Activated naive CD8-positive, alpha-beta T cell treated with anti-CD3 and anti-CD28 coated beads, Interleukin-2, amount 10 ng/mL, durations not matched to agents 7 days and 5 days (primary cell): ENCODE results near the gene PTH2. TPM values are rescaled to one million over a fixed set of nuclear protein-coding genes. Genes with fewer than 3 reads are reported as not detected.
A peak's percentile ranks its signal among the peaks of the same experiment; 100 is the strongest.

Source experiments
- ATAC-seq: fragments of 150-1000 bp; cut with Tn5 transposase; one replicate; pipeline ENCODE4 v1.10.0; 2021; ENCODE audit warnings: low read depth, moderate library complexity
- POLR2A ChIA-PET: fragments of 350-600 bp; sonication (Branson Sonifier 250); formaldehyde crosslinking; loops from one replicate; lab custom pipeline; 2021; ENCODE audit warnings: antibody characterized with exemption; lab: Charles Lee
- DNase-seq: peaks from one replicate; pipeline ENCODE4 v3.0.0; 2021
- H3K27ac Mint-ChIP-seq: one replicate; pipeline ENCODE4 v1.8.0; 2022; ENCODE audit warnings: mild to moderate bottlenecking, mixed read lengths
- H3K27me3 Mint-ChIP-seq: one replicate; pipeline ENCODE4 v1.8.0; 2022; ENCODE audit warnings: mild to moderate bottlenecking, moderate library complexity, mixed read lengths
- H3K36me3 Mint-ChIP-seq: one replicate; pipeline ENCODE4 v1.8.0; 2021; ENCODE audit warnings: mild to moderate bottlenecking, mixed read lengths
- H3K4me1 Mint-ChIP-seq: one replicate; pipeline ENCODE4 v1.8.0; 2021; ENCODE audit warnings: mixed read lengths
- H3K4me3 Mint-ChIP-seq: one replicate; pipeline ENCODE4 v1.8.0; 2022; ENCODE audit warnings: mild to moderate bottlenecking, moderate library complexity, mixed read lengths
- H3K9me3 Mint-ChIP-seq: one replicate; pipeline ENCODE4 v1.8.0; 2021; ENCODE audit warnings: mixed read lengths
- total RNA-seq, 2 experiments: library from RNA; stranded (reverse); gene quantifications; one replicate each; pipeline ENCODE4 v1.2.3, GENCODE V29; 2021

Gene PTH2
- total RNA-seq, 2 experiments from 2014 or later: not detected

- no peak within 1 kb of the TSS for H3K4me3 Mint-ChIP-seq
- H3K27ac Mint-ChIP-seq: peak within 1 kb of the TSS; percentile 22
- peaks cover 57% of the 10 kb centered on the region for H3K4me1 Mint-ChIP-seq
- H3K36me3 Mint-ChIP-seq: no peaks in the 10 kb centered on the region
- POLR2A ChIA-PET: interaction anchor here (0.7 to 3.2 kb wide), 4 partner anchors 15 to 403 kb away, joined by 3 to 16 read pairs (median 4); partner anchors contain the start of gene CD37
- no peak for DNase-seq
- H3K27me3 Mint-ChIP-seq: peaks cover 89% of the 10 kb centered on the region
- H3K9me3 Mint-ChIP-seq: no peaks in the 10 kb centered on the region
- no peak for ATAC-seq
Measured at GRCh38 chr19:49425178-49425577, 1.9 kb upstream of the PTH2 start, which contains the start of gene GFY. Gene GFY, plus strand, starts transcription at chr19:49425388. Its CDS starts 1,043 bp downstream, at chr19:49426431.

- H3K9me3 Mint-ChIP-seq: no peaks in the 10 kb centered on the region
- H3K4me1 Mint-ChIP-seq: peaks cover 54% of the 10 kb centered on the region
- H3K27me3 Mint-ChIP-seq: peaks cover 91% of the 10 kb centered on the region
- DNase-seq (no peak), ATAC-seq (peak; percentile 32)
- H3K4me3 Mint-ChIP-seq: peak overlapping the region; percentile 72
- H3K36me3 Mint-ChIP-seq: no peaks in the 10 kb centered on the region
- no peak overlapping the region for H3K27ac Mint-ChIP-seq
- POLR2A ChIA-PET: interaction anchor here (0.6 to 2.2 kb wide), 4 partner anchors 10 to 28 kb away, joined by 3 to 6 read pairs (median 5); partner anchors contain the start of gene PIH1D1
Measured at GRCh38 chr19:49423985-49424303, 703 bp upstream of the PTH2 start.

DNA sequence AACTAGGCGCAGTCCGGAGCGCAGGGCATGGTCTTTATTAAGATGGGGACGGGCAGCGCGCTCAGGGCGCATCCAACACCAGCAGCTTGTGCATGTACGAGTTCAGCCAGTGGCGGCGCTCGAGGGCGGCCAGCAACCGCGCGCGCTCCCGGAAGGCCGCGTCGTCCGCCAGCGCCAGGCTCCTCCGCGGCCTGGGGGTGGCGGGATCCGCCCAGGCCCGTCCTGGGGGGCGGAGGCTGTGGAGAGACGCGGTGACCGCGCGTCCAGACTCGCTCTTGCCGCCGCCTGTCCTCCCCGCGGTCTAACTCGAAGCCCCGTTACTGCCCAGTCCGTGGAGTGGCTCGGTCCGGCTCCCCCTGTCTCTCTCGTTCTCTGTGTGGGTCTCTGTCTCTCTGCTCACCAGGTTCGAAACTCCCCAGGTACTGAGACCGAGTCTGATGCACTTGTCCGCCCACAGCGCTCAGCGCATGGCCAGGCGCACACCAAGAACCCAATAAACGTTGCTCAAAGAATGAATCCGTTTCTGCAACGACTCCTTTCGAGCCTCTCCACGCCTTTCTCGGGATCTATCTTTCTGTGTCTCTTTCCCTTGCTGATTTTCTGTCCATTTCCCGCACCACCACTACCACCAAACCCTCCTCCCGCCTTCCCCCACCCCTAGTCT lies 702 bp downstream of the PTH2 start:
- no peaks in the 10 kb centered on the region for H3K36me3 Mint-ChIP-seq
- peaks cover 46% of the 10 kb centered on the region for H3K4me1 Mint-ChIP-seq
- ATAC-seq (peak; percentile 71), DNase-seq (peak; percentile 87)
- H3K4me3 Mint-ChIP-seq: peak overlapping the region; percentile 74
- H3K9me3 Mint-ChIP-seq: no peaks in the 10 kb centered on the region
- POLR2A ChIA-PET: interaction anchor here (1.5 to 2.2 kb wide), 2 partner anchors 9 to 11 kb away, joined by 4 to 6 read pairs; no protein-coding TSS in a partner anchor
- peaks cover 89% of the 10 kb centered on the region for H3K27me3 Mint-ChIP-seq
- peak overlapping the region; percentile 10 for H3K27ac Mint-ChIP-seq

- no peak overlapping the region for H3K27ac Mint-ChIP-seq
Measured at GRCh38 chr19:49421878-49422202, 1.4 kb downstream of the PTH2 start.

DNA sequence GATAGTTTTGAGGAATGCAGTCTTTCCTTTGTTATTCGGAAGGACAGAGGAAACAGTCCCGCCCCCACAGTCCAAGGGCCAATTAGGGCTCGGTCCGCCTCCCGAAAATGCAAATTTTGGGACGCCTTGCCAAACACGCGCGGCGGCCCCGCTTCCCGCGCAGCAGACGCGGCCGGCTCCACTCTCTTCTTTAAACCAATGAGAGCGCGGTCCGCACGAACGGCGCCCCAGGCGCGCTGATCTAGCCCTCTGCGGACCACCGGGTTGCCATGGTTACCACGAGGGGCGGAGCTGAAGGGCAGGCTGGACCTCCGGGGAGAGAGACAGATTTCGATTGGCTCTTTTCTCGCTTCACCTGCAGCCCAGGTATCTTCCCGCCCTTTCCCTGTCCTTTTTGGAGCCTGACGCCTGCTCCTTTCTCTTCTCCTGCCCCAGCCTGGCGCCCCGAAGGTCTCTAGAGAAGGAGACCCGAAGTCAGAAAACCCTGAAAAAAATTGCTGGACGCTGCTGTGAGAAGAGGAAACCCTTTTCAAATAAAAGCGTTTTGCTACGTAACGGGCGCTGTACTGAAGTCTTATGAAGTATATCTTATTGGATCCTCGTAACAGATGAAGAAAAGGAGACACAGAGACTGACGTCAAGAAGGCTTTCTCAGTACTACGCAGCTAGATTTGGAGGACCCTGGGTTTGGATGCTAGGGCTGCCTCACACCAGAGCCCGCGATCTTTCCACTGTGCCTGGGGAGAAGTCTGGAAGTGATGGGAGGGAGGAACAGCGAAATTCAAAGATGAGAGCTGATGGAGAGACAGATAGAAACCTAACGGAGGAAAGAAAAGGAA lies 2.0 kb downstream of the PTH2 start:
- no peak for DNase-seq
- no peaks in the 10 kb centered on the region for H3K9me3 Mint-ChIP-seq
- H3K27ac Mint-ChIP-seq: no peak overlapping the region
- no peaks in the 10 kb centered on the region for H3K36me3 Mint-ChIP-seq
- peaks cover 34% of the 10 kb centered on the region for H3K4me1 Mint-ChIP-seq
- POLR2A ChIA-PET: interaction anchor here (0.6 kb wide), 2 partner anchors 11 to 75 kb away, joined by 3 to 4 read pairs; partner anchors contain the start of gene RPS11
- peak overlapping the region; percentile 59 for H3K4me3 Mint-ChIP-seq
- peaks cover 80% of the 10 kb centered on the region for H3K27me3 Mint-ChIP-seq
- no peak for ATAC-seq

More at GRCh38 chr19:49421878-49422202, 1.4 kb downstream of the PTH2 start:
- H3K9me3 Mint-ChIP-seq: no peaks in the 10 kb centered on the region
- H3K4me3 Mint-ChIP-seq: peak overlapping the region; percentile 59
- H3K36me3 Mint-ChIP-seq: no peaks in the 10 kb centered on the region
- H3K4me1 Mint-ChIP-seq: peaks cover 40% of the 10 kb centered on the region
- ATAC-seq (no peak), DNase-seq (no peak)
- POLR2A ChIA-PET: interaction anchor here (1.5 kb wide), 1 partner anchor 9 kb away, joined by 4 read pairs; no protein-coding TSS in a partner anchor
- peaks cover 86% of the 10 kb centered on the region for H3K27me3 Mint-ChIP-seq

DNA sequence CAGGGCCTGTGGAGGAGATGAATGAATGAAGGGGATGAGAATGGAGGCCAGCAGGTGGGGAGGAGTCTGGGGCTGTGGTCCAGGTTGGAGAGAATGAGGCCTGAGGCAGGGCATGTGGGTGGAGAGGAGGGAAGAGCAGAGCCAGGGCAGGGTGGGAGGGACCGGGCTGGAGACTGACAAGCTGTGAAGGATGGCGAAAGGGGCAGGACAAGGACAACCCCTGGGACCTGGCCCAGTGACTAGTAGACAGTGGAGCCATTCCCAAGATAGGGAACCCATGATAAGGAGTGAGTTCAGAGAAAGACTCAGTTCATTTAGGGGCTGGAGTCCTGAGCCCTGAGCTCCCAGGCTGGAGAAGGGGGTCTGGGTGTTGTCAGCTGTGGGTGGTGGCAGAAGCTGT lies 3.0 kb downstream of the PTH2 start:
- Mint-ChIP-seq H3K4me3 (no peak overlapping the region), H3K36me3 (no peaks in the 10 kb centered on the region), H3K9me3 (no peaks in the 10 kb centered on the region), H3K4me1 (peaks cover 32% of the 10 kb centered on the region), H3K27ac (no peak overlapping the region), H3K27me3 (peaks cover 73% of the 10 kb centered on the region)
- POLR2A ChIA-PET: interaction anchor here (0.7 kb wide), 1 partner anchor 14 kb away, joined by 3 read pairs; no protein-coding TSS in a partner anchor
- DNase-seq: no peak
- ATAC-seq: no peak

- no peaks in the 10 kb centered on the region for H3K9me3 Mint-ChIP-seq
- DNase-seq (no peak), ATAC-seq (no peak)
- H3K27ac Mint-ChIP-seq: no peak overlapping the region
- H3K4me1 Mint-ChIP-seq: peaks cover 26% of the 10 kb centered on the region
- H3K27me3 Mint-ChIP-seq: peaks cover 62% of the 10 kb centered on the region
- H3K36me3 Mint-ChIP-seq: no peaks in the 10 kb centered on the region
- no peak overlapping the region for H3K4me3 Mint-ChIP-seq
- POLR2A ChIA-PET: no interaction called here
Measured at GRCh38 chr19:49419173-49419572, 4.1 kb downstream of the PTH2 start.

- Mint-ChIP-seq H3K27me3 (peaks cover 56% of the 10 kb centered on the region), H3K36me3 (no peaks in the 10 kb centered on the region), H3K27ac (no peak overlapping the region), H3K4me1 (peaks cover 19% of the 10 kb centered on the region), H3K9me3 (no peaks in the 10 kb centered on the region), H3K4me3 (no peak overlapping the region)
- ATAC-seq: no peak
- no peak for DNase-seq
- POLR2A ChIA-PET: no interaction called here
Measured at GRCh38 chr19:49418511-49418910, 4.7 kb downstream of the PTH2 start.

GRCh38 chr19:49417088-49417487 lies 6.2 kb downstream of the PTH2 start:
- no peaks in the 10 kb centered on the region for H3K9me3 Mint-ChIP-seq
- H3K4me1 Mint-ChIP-seq: peaks cover 15% of the 10 kb centered on the region
- POLR2A ChIA-PET: interaction anchor here (1.2 to 1.3 kb wide), 2 partner anchors 17 to 54 kb away, joined by 3 to 4 read pairs; no protein-coding TSS in a partner anchor
- ATAC-seq (no peak), DNase-seq (no peak)
- no peak overlapping the region for H3K27ac Mint-ChIP-seq
- no peak overlapping the region for H3K4me3 Mint-ChIP-seq
- H3K36me3 Mint-ChIP-seq: no peaks in the 10 kb centered on the region
- H3K27me3 Mint-ChIP-seq: peaks cover 47% of the 10 kb centered on the region

DNA sequence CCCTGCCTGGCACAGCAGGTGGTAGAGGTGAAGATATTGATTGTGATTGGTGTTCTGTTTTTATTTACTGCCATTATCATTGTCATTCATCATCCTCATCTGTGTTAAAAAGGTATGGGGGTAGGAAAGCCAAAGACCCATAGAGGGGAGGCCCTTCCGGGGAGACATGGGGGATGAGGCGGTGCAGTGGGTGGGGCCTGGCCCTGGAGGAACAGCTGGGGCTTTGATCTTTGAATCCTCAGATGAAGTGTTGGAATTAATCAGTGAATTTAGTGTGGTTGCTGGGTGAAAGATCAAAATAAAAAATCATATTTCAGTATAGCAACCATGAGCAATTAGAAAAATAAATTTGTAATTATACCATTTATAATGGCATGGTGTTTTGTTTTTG lies 7.4 kb downstream of the PTH2 start:
- no peak for DNase-seq
- peaks cover 14% of the 10 kb centered on the region for H3K4me1 Mint-ChIP-seq
- POLR2A ChIA-PET: interaction anchor here (1.3 kb wide), 1 partner anchor 55 kb away, joined by 3 read pairs; no protein-coding TSS in a partner anchor
- no peak for ATAC-seq
- H3K9me3 Mint-ChIP-seq: no peaks in the 10 kb centered on the region
- peak overlapping the region; percentile 57 for H3K27ac Mint-ChIP-seq
- no peaks in the 10 kb centered on the region for H3K36me3 Mint-ChIP-seq
- peaks cover 35% of the 10 kb centered on the region for H3K27me3 Mint-ChIP-seq
- no peak overlapping the region for H3K4me3 Mint-ChIP-seq

DNA sequence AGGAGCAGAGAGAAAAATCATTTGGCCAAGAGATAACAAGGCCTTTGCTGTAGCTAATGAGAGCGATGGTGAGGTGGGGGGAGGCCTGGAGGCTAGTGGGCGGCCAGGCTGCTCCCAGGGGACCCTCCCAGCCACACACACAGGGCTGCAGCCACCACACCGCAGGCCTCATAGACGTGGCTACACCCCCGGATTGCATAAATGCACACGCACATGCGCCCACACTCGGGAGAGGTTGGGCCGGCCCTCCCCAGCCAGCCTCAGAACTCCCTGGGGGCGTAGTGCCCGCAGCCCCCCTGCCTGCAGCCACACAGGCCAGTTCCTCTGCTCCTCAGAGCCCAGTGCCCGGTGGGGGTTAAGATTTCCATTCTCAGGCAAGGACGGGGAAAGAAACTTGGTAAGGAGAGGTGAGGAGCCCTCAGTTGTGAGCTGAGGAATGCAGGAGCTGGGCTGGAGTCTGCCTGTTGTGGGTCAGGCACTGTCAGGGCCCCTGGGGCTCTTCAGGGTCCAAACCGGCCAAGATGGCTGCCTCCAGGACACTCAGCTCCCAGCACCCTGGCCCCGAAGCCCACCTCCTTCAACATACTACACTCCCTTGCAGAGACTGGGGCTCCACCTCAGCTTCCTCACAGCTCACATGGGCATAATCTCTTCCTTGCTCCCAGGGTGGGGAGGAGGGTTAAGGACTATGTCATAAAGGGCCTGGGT lies 8.0 kb downstream of the PTH2 start:
- Mint-ChIP-seq H3K27me3 (peaks cover 30% of the 10 kb centered on the region), H3K36me3 (no peaks in the 10 kb centered on the region), H3K27ac (no peak overlapping the region), H3K4me3 (no peak overlapping the region), H3K4me1 (peaks cover 15% of the 10 kb centered on the region), H3K9me3 (no peaks in the 10 kb centered on the region)
- no peak for ATAC-seq
- no peak for DNase-seq
- POLR2A ChIA-PET: no interaction called here

DNA sequence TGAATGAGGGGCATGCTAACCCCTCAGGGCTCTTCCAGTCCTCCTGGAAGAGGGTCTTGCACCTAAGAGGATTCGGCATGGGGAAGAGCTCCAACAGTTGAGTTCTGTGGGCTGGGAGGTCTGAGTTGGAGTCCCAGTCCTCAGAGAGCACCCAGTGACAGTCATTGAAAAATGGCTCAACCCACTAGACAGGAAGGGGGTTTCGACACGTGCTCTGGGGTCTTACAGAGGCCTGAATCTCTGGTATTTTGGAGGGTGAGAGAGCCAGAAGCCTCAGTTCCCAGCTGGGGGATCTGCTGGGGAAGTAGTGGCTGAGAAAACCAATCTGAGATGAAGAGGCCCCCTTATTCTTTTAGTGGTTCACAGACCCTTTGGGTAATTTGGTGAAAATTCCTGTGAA lies 9.0 kb downstream of the PTH2 start:
- POLR2A ChIA-PET: no interaction called here

DNA sequence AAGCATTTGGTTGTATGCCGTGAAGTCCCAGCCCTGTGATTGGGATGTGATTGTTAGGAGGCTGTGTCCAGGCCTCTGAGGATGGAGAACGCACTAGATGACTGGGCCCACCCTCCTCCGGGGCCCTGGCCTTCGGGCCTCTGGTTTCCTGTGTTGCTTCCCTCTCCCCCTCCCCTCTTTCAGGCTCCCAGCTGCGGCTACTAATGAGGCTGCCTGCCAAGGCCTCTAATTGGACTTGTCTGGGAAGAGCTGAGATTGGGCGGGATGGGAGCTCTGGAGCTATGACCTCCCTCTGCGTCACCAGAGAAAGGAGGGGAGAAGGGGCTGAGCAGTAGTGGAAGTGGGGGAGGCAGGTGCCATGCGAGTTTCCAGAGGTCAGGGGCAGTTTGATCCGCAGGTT lies 9.9 kb downstream of the PTH2 start:
- H3K4me3 Mint-ChIP-seq: no peak overlapping the region
- H3K27me3 Mint-ChIP-seq: peaks cover 11% of the 10 kb centered on the region
- no peaks in the 10 kb centered on the region for H3K9me3 Mint-ChIP-seq
- POLR2A ChIA-PET: interaction anchor here (1.4 kb wide), 1 partner anchor 9 kb away, joined by 4 read pairs; the partner anchor contains the start of gene PTH2
- H3K27ac Mint-ChIP-seq: no peak overlapping the region
- no peaks in the 10 kb centered on the region for H3K36me3 Mint-ChIP-seq
- ATAC-seq (no peak), DNase-seq (no peak)
- peaks cover 33% of the 10 kb centered on the region for H3K4me1 Mint-ChIP-seq

More for the DNA sequence above, 9.0 kb downstream of the PTH2 start:
- Mint-ChIP-seq H3K27ac (no peak overlapping the region), H3K36me3 (no peaks in the 10 kb centered on the region), H3K27me3 (peaks cover 20% of the 10 kb centered on the region), H3K9me3 (no peaks in the 10 kb centered on the region), H3K4me3 (no peak overlapping the region), H3K4me1 (peaks cover 25% of the 10 kb centered on the region)
- DNase-seq (no peak), ATAC-seq (no peak)
